ENCODE measurements around the gene FHDC1. TPM values are rescaled to one million over a fixed set of nuclear protein-coding genes. Genes with fewer than 3 reads are reported as not detected.

The FHDC1 gene
- total RNA-seq, 1 experiment from 2014 or later, result 6.0 TPM

DNA sequence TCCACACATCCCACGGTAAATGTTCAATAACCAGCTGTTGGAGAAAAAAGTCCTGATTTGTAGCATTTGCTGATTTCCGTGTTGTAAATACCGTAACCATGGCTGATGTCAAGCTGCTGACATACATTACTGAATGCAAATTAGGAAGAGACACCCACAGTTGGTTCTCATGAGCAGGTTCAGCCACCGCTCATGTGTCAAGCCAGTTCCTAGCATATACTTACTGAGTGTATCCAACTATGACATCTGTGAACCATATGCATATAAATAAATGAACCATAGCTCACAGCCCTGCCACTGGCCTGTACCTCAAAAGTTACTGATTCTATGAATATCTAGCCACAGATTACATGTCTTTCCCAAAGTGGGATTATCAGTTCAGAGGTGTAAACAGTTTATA is 29.5 kb downstream of the FHDC1 start:
- CTCF ChIA-PET, result interaction anchor here (0.6 kb wide), 1 partner anchor 48 kb away, joined by 4 read pairs; no protein-coding TSS in a partner anchor
- H3K9me3 Mint-ChIP-seq (ENCODE audit: low read depth, unreplicated experiment), result no peaks in the 10 kb centered on the region
- peaks cover 7% of the 10 kb centered on the region for H3K36me3 Mint-ChIP-seq (ENCODE audit: insufficient read depth, unreplicated experiment)
- no peak overlapping the region for H3K4me3 Mint-ChIP-seq (ENCODE audit: low read depth, unreplicated experiment)
- no peaks in the 10 kb centered on the region for H3K4me1 Mint-ChIP-seq (ENCODE audit: low read depth, unreplicated experiment)
- intact Hi-C loops (cut with micrococcal nuclease; ENCODE audit: unreplicated experiment), result no loop called here
- no peak for DNase-seq
- no peaks in the 10 kb centered on the region for H3K27me3 Mint-ChIP-seq (ENCODE audit: unreplicated experiment)
- no TSS peak for BruUV-seq (replicated peaks)
- H3K27ac Mint-ChIP-seq (ENCODE audit: unreplicated experiment), result no peak overlapping the region
- TF ChIP-seq, protein P1, sequence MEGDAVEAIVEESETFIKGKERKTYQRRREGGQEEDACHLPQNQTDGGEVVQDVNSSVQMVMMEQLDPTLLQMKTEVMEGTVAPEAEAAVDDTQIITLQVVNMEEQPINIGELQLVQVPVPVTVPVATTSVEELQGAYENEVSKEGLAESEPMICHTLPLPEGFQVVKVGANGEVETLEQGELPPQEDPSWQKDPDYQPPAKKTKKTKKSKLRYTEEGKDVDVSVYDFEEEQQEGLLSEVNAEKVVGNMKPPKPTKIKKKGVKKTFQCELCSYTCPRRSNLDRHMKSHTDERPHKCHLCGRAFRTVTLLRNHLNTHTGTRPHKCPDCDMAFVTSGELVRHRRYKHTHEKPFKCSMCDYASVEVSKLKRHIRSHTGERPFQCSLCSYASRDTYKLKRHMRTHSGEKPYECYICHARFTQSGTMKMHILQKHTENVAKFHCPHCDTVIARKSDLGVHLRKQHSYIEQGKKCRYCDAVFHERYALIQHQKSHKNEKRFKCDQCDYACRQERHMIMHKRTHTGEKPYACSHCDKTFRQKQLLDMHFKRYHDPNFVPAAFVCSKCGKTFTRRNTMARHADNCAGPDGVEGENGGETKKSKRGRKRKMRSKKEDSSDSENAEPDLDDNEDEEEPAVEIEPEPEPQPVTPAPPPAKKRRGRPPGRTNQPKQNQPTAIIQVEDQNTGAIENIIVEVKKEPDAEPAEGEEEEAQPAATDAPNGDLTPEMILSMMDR (IDR thresholded peaks at IDR 0.05; ENCODE audit: unreplicated experiment), result no peak

DNA sequence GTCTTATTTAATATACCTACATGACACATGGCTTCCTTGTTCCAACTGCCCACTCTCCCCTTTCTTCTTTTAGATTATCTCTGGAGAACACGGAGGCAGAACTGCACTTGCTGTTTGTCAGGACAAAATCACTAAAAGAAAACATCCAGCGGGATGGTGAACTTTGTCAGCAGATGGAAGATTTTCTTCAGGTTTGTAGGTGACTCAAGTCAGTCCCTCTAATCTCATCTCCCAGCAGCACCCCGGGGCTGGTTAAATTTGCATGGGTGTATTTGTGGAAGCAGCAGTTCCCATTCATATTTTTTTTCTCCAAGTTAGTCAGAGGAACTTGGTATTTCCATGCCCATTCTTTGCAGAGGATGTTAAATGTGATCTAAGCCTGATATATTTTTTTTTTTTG is 31.8 kb downstream of the FHDC1 start:
- intact Hi-C loops (cut with micrococcal nuclease; ENCODE audit: unreplicated experiment), result no loop called here
- DNase-seq, result no peak
- TF ChIP-seq, protein P1 (IDR thresholded peaks at IDR 0.05; ENCODE audit: unreplicated experiment), result no peak
- Mint-ChIP-seq H3K36me3 (ENCODE audit: insufficient read depth, unreplicated experiment) (peaks cover 6% of the 10 kb centered on the region), H3K27ac (ENCODE audit: unreplicated experiment) (no peak overlapping the region), H3K9me3 (ENCODE audit: low read depth, unreplicated experiment) (no peaks in the 10 kb centered on the region), H3K4me3 (ENCODE audit: low read depth, unreplicated experiment) (no peak overlapping the region), H3K27me3 (ENCODE audit: unreplicated experiment) (no peaks in the 10 kb centered on the region), H3K4me1 (ENCODE audit: low read depth, unreplicated experiment) (no peaks in the 10 kb centered on the region)
- CTCF ChIA-PET, result no interaction called here
- no TSS peak for BruUV-seq (replicated peaks)

DNA sequence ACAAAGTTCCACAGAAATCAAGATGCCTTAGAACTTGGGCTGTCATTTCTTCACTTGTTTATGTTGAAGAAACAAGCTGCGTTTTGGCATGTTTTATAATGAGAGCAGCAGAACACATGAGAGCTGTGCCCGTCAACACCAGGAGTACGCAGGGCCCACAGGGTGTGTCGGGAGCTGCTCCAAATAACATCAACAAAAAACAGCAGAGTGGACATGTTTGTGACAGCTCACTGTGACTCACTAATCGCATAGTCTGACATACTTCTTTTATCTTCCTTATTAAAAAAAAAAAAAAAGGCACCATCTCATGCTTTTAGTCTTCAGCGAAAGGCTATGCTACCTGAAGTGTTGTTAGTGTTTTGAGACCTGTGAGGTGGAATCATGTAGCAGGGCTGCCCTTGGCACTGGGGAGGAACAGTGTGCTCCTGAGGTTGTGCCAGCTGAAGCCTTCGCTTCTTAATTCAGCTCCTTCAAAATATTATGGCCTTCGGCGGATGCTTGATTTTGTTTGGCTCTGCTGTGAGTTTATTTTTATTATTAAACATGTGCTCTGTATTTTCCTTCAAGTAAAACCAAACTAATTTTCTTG is 32.8 kb downstream of the FHDC1 start:
- no peak overlapping the region for H3K4me3 Mint-ChIP-seq (ENCODE audit: low read depth, unreplicated experiment)
- TF ChIP-seq, protein P1 (IDR thresholded peaks at IDR 0.05; ENCODE audit: unreplicated experiment), result no peak
- H3K27me3 Mint-ChIP-seq (ENCODE audit: unreplicated experiment), result no peaks in the 10 kb centered on the region
- no peak overlapping the region for H3K27ac Mint-ChIP-seq (ENCODE audit: unreplicated experiment)
- H3K9me3 Mint-ChIP-seq (ENCODE audit: low read depth, unreplicated experiment), result no peaks in the 10 kb centered on the region
- intact Hi-C loops (cut with micrococcal nuclease; ENCODE audit: unreplicated experiment), result no loop called here
- no peaks in the 10 kb centered on the region for H3K36me3 Mint-ChIP-seq (ENCODE audit: insufficient read depth, unreplicated experiment)
- DNase-seq, result no peak
- no peaks in the 10 kb centered on the region for H3K4me1 Mint-ChIP-seq (ENCODE audit: low read depth, unreplicated experiment)
- BruUV-seq (replicated peaks), result no TSS peak
- CTCF ChIA-PET, result interaction anchor here (0.6 kb wide), 1 partner anchor 509 kb away, joined by 4 read pairs; no protein-coding TSS in a partner anchor

DNA sequence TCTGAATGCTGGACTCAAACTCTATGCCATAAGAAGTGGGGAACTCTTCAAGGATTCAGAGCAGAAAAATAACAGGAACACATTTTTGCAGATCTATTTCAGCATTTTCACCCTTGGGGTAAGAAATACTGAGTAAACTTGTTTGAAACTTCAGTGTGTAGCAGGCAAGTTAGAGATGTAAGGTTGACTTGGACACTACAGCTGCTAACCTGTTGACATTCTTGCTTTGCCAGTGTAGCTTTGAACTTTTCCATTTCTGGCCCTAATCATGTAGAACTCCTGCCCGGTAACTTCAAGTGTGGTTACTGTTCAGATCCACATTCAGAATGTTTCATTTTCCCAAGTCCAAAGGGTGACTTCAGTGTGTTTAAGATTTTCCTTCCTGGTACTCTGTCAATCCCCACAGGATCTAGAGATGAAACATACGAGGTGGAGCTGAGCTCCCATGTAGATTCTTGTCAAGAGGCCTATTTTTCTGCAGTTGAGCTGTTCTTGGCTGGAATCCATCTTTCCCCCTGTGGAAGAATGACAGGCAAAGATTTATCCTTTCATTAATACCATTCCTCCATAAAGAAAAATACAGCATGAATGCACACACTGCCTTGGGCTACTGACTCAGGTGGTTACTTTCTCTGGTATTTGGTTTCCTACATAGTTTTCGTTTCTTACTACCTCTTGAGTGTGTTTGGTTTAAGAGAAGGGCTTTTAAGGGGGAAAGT is 34.1 kb downstream of the FHDC1 start:
- no peak for DNase-seq

More for the DNA sequence above, 34.1 kb downstream of the FHDC1 start:
- H3K4me3 Mint-ChIP-seq (ENCODE audit: low read depth, unreplicated experiment), result no peak overlapping the region
- H3K4me1 Mint-ChIP-seq (ENCODE audit: low read depth, unreplicated experiment), result no peaks in the 10 kb centered on the region
- H3K9me3 Mint-ChIP-seq (ENCODE audit: low read depth, unreplicated experiment), result no peaks in the 10 kb centered on the region
- CTCF ChIA-PET, result no interaction called here
- intact Hi-C loops (cut with micrococcal nuclease; ENCODE audit: unreplicated experiment), result no loop called here
- peaks cover under 1% of the 10 kb centered on the region for H3K36me3 Mint-ChIP-seq (ENCODE audit: insufficient read depth, unreplicated experiment)
- no peak overlapping the region for H3K27ac Mint-ChIP-seq (ENCODE audit: unreplicated experiment)
- no peaks in the 10 kb centered on the region for H3K27me3 Mint-ChIP-seq (ENCODE audit: unreplicated experiment)
- TF ChIP-seq, protein P1 (IDR thresholded peaks at IDR 0.05; ENCODE audit: unreplicated experiment), result no peak
- no TSS peak for BruUV-seq (replicated peaks)
